ENCODE measurements around the gene STARD7. TPM values are rescaled to one million over a fixed set of nuclear protein-coding genes. Genes with fewer than 3 reads are reported as not detected.

The STARD7 gene
- total and polyA plus RNA-seq, 2 donors (not counting 3 experiments of a cell fraction or from before 2014, with no cell fraction given) = 61.2 to 132 TPM

- POLR2A ChIA-PET = interaction anchor here (0.6 kb wide), 1 partner anchor 18 kb away, joined by 4 read pairs; no protein-coding TSS in a partner anchor
- BruUV-seq (replicated peaks) = no TSS peak
- no peak for DNase-seq (ENCODE audit: low read depth, low spot score)
- TF ChIP-seq MAX (IDR thresholded peaks at IDR 0.05; ENCODE audit: insufficient read depth, insufficient read length) (no peak), CTCF (IDR thresholded peaks at IDR 0.05; ENCODE audit: extremely low read depth in 1 of 2, insufficient read depth in 1 of 2, low read depth in 1 of 2, low read length in 2 of 2) (no peak), EZH2 (IDR thresholded peaks at IDR 0.05; ENCODE audit: borderline replicate concordance, low read depth, low read length, severe bottlenecking) (no peak), MYC (IDR thresholded peaks at IDR 0.05; ENCODE audit: low read depth, low read length) (no peak), POLR2AphosphoS5 (IDR thresholded peaks at IDR 0.05; ENCODE audit: insufficient read depth, low read depth, low read length) (no peak), FOS (IDR thresholded peaks at IDR 0.05; ENCODE audit: borderline replicate concordance, insufficient read depth, low read length) (no peak), GATA2 (IDR thresholded peaks at IDR 0.05; ENCODE audit: insufficient read depth, insufficient read length, low read depth, low read length) (no peak), JUN (IDR thresholded peaks at IDR 0.05; ENCODE audit: borderline replicate concordance, insufficient read depth, insufficient read length, low read depth) (no peak), POLR2A (IDR thresholded peaks at IDR 0.05; ENCODE audit: low read depth, low read length) (no peak)
- Histone ChIP-seq H3K36me3 (ENCODE audit: control insufficient read depth in 2 of 2, extremely low read depth in 1 of 2, insufficient read depth in 2 of 2, low read length in 2 of 2) (no peaks in the 10 kb centered on the region), H3K27ac (ENCODE audit: insufficient read depth, low read depth, low read length) (no peak overlapping the region), H3K9me1 (replicated peaks; ENCODE audit: control insufficient read depth, extremely low read depth, insufficient read depth, low read length) (no peaks in the 10 kb centered on the region), H4K20me1 (replicated peaks; ENCODE audit: control insufficient read depth, extremely low read depth, insufficient read depth, low read length) (peaks cover 6% of the 10 kb centered on the region), H3K4me1 (ENCODE audit: control insufficient read depth, extremely low read depth, insufficient read depth, low read length) (peaks cover 19% of the 10 kb centered on the region), H3K9ac (replicated peaks; ENCODE audit: extremely low read depth, insufficient read depth, low read length) (no peak overlapping the region), H3K4me2 (ENCODE audit: insufficient read depth, low read length) (no peak overlapping the region), H3K27me3 (ENCODE audit: control insufficient read depth in 2 of 2, insufficient read depth in 2 of 2, low read length in 2 of 2) (no peaks in the 10 kb centered on the region), H3K4me3 (replicated peaks in 1 of 3; ENCODE audit: insufficient read depth in 1 of 3, low read depth in 1 of 3, low read length in 3 of 3) (no peak overlapping the region), H3K79me2 (ENCODE audit: control insufficient read depth, insufficient read depth, low read length) (peaks cover 98% of the 10 kb centered on the region), H3K9me3 (replicated peaks; ENCODE audit: control insufficient read depth, insufficient read depth, low read length) (no peaks in the 10 kb centered on the region), H2AFZ (ENCODE audit: low read depth, low read length) (no peak overlapping the region)
- no peak for FAIRE-seq
- intact Hi-C loops (cut with micrococcal nuclease) (loop anchor here (10.0 kb wide), 1 partner anchor 303 kb away; the partner anchor contains the start of gene NEURL3), dilution Hi-C loops (cut with MboI; ENCODE audit: extremely low pct_ligation_motif_present, low sequenced_read_pairs) (no loop called here)
- CTCF ChIA-PET = interaction anchor here (0.8 to 2.9 kb wide), 5 partner anchors 27 to 308 kb away, joined by 3 to 17 read pairs (median 3); no protein-coding TSS in a partner anchor
These were observed 7.3 kb downstream of the STARD7 start for GRCh38 chr2:96201338-96201737.
